DMS79 treated with DMSO at 0.1 percent for 48 hours (cell line): ENCODE data around the gene CAPZB.

Experiments used
- DNase-seq: peaks from one replicate; lab custom pipeline; 2025; lab: John Stamatoyannopoulos, UW

The CAPZB gene

DNA sequence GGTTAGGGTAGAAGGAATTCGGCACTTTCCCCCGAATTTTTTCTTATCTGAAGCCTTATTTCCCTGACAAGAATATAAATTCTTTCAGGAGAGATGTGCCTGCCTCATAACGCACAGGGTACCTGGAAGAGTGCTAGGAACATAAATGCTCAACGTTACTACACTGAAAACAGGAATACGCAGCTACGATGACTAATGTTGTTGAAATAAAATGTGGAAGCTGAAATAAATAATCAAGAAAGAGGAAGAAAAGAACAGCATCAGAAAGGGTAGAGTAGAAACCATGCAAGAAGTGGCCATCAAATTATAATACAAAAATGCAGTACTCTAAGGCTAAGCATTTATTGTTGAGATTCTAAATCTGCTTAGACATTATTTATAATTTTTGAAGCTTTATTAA lies 139.3 kb downstream of the CAPZB start:
- no peak for DNase-seq

DNA sequence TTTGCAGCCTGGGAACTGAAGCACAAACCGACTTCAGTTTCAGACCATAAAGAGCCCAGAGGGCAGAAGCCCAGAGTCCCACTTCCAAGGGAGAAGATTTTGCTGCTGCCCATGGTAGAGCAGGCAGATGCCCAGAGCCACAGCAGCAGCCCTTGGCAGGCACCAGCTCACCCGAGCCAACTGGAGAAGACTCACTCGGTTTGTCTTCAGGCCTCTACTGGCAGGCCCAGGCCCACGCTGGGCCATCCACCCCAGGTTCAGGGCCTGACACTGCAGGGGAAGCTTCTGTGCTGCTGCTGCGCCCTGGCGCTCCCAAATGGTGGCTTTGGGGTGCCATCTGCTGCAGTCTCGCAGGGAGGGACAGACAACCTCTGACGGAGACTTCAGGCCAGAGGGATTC lies 139.9 kb downstream of the CAPZB start:
- DNase-seq, result no peak

DNA sequence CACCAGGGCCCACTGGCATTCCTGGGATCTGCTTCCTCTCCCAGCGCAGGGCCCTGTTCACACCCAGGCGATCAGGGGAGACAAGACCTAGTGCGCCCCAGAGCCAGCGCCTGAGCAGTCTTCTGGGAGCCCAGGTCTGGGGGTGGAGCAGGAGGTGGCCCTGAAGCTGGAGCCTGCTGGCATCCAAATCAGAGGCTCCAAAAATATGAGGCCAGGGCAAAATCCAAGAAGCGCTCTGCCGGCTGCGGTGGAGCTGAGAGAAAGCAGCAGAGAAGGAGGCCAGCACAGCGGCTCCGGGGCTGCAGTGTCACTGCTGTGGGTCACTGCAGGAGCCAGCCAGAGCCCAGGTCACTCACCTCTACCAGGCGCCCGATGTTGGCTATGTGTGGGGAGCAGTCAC lies 140.5 kb downstream of the CAPZB start:
- DNase-seq, result no peak

DNA sequence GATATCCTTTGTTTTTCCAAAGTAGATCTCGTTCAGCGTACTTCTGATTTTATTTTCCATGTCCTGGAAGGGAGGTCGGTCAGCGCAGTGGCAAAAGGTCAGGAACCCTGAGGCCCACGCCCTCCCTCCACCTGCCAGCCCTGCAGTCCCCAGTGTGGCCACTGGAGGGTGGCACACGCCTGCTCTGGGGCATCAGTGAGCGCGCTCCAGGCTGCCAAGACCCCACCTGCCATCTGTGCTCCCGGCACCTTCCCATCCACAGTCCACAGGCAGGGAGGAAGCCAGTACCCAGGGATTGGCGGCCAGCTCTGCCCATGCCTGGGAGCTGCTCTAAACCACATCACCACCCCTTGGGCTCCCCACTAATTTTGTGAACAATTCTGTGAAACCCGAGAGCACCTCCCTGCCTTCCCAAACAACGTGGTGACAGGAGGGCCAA lies 140.9 kb downstream of the CAPZB start:
- peak; percentile 36 for DNase-seq

DNA sequence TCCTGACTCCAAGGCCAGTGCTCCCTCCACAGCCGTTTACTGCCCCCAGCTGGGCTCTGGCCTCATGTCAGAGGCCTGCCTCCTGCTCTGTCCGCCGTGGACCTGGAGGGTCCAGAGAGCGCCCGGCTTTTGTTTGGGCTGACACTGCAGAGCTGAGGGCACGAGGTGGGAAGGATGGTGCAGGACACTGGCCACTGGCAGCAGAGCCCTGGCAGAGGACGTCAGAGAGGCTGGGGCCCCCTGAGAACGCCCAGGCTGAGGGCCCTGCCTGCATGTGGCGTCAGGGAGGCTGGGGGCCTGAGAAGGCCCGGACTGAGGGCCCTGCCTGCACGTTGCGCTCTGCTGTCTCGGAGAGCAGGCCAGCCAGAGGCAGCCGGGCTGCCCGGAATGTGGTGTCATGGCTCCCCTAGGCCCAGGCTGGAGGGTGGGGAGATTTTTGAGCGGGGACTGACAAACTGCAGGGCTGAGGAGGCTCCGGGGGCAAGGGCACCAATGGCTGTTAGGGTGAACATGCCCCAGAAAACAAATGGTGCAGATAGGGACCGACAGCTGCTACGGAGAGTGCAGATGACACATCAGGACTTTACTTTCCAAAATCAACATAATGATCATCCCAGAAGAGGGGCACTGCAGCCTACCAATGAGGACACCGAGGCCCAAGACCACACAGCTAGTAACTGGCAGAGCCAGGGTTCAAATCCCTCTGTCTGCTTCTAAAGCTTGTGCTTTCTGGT lies 141.6 kb downstream of the CAPZB start:
- DNase-seq, result no peak

DNA sequence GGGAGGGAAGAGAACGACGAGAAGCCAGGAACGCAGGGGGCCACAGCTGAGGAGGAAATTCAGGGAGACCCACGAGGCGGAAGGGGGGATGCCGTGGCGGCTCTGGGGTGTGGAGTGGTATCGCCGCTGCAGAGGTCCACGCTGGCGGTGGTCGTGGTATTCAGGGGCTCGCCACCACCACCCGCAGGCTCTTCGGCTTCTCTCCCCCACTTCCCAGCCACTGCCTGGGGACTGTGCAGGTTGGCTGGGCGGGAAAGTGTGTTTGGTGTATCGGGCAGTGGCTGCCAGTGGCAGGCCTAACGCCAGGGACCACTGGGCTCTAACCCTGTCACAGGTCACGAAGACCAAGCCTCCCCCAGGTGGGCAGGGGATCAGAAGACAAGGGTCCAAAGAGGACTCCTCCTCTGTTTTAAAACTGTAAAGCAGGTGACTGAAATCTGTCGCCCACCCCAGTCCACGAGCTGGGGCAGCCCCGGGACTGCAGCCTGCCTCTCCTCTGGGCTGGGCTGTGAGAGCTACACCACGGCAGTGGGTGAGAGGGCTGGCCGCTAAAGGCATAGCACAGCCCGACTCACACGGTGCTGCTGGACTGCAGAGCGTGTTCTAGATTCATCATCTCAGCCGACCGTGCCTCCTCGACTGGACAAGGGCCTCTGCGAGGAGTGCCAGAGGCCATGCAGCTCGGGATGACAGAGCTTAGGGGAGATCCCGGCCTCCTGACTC lies 142.3 kb downstream of the CAPZB start:
- no peak for DNase-seq

DNA sequence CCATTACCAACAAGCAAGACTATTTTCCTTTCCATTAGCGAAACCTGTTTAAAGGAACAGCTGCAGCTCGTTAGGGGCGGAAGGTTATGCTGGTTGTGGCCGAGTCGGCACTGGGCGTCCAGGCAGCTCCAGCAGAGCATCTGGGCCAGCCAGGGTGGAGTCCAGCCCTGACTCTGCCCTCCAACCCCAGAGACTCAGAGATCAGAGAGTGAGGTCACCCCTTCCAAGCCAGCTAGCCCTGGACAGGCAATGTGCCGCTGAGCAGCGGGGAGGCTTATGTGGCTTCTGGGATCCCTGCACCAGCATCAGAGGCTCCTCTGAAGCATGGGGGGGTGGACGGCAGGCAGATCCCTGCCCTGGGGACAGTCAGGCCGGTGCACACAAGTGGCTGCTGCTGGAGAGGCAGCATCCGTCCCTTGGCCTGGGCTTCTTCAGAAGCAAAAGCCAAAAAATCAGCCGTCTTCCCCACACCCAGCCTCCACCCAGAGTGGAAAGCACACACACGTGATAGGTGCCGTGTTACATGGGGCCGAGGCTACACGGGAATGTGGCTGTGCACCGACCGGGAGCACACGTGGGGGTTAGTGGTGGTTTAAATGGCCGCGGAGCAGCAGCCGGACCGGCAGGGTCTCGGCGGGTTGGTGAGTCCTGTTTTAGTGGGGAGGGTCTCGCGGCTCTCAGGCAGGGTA lies 143.1 kb downstream of the CAPZB start:
- DNase-seq, result no peak

DNA sequence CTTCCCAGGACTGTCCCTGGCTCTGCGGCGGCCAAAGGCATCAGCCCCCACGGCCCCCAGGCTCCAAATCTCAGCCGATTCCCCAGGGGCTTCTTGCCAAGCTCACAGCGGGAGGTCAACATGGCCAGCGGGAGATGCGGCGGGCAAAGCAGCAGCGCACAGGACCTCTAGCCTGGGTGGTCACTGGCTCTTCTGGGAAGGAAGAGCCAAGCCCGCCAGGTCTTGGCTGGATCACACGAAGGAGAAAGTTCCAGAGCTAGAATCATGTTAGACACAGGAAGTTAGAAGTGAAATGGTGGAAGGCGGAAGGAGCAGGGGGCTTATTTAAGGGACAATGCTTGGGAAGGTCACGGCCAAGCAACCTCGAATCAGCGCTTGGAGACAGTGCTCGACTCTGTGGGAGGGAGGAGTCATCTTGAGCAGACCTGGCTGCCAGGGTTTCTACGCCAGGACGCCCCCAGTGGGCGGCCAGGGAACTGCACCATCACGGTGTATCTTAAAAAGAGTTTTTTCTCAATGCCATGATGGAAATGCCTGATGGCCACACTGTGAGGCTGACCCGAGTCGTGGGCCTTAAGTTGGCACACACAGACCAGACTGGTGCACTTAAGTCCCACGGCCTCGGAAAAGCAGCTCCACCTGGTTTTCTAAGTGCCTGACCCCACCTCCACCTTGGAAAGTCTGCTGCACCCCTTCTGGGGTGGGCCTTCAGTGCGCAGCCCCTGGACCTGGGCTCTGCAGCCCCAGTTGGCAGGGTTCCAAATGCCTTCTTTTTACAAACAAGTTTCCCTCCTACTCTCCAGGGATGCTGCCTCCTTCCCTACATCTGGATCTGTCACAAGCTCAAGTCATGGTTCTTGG lies 143.9 kb downstream of the CAPZB start:
- DNase-seq, result no peak

DNA sequence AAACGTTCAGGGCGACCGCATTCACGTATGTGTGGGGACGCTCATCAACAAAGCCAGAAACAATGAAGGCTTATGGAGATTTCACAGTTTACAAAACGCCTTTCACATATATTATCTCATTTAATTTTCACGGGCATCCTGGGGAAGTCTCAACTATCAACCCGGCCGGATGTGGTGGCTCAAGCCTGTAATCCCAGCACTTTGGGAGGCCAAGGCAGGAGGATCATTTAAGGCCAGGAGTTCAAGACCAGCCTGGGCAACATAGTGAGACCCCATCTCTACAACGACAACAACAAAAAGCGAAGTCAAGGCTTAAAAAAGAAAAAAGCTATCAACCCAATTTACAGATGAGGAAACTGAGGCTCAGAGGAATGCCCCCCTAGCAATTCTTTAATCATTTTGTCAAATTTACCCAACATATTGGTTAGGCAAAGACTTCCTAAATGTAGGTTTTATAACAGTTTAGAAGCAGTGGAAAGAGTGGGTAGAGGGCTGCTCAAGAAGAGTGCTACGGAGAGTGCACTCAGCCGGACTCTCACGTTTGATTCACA lies 144.9 kb downstream of the CAPZB start:
- DNase-seq, result no peak

DNA sequence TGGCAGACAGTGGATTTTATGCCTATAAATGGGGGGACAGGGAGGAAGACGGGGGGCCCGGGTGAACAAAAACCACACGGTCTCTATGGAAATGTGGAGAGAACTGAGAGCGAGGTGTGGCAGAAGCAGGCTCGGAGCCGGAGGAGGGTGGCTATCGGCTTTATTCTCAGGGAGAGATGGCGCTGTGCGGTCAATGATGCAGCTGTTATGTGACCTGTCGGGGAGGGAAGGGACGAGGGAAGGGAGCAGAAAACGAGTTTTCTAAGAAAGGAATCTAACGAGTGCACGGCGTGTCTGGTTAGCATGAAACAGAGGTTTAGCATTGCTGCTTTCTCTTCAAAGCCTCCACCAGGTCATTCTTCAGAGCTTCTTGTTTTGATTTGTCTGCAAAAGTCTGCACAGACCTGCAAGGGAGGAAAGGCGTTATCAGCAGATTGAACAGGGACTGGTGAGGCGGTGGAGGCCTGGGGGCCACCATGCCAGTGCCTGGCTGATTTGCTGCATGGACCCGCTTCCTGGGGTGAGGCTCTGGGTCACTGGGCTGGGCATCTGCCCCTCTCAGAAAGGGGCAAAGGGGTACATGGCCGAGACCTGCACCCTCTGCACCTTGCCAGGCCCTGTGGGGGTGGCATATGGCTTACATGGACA lies 146.0 kb downstream of the CAPZB start:
- DNase-seq, result no peak

DNA sequence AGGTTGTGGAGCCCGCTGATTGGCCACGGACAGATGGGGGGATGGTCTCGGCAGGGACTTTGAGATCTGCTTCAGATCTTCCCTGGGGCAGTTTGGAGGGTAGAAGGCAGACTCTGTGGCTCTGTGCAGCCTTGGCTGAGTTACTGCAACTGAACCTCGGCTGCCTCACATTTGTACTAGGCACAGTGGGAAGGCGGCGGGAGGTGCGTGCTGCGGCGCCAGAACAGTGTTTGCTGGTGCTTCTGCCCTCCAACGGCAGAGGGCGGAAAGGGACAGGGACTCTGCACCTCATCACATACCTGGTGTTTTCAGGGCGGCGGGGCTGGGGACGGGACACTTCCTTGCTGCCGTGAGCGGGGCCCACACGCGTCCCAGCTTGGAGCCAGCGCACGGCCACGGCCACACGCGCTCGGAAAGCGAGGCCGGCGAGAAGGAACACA lies 147.0 kb downstream of the CAPZB start:
- DNase-seq, result no peak

DNA sequence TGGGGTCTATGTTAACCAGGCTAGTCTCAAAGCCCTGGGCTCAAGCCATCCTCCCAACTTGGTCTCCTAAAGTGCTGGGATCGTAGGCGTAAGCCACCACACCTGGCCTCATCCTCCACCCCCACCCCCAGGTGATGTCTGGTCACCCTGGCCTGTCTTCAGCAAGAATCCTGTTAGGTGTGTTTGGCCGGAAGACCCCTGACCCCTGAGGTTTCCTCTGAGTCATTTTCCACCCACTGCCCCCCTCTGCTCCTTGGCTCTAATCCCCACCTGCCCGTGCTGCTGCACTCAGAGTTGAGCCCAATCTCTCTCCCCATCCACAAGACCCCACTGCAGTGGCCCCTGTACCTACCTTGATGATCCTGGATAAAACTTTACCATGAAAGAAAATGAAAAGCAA lies 148.1 kb downstream of the CAPZB start:
- DNase-seq, result no peak

DNA sequence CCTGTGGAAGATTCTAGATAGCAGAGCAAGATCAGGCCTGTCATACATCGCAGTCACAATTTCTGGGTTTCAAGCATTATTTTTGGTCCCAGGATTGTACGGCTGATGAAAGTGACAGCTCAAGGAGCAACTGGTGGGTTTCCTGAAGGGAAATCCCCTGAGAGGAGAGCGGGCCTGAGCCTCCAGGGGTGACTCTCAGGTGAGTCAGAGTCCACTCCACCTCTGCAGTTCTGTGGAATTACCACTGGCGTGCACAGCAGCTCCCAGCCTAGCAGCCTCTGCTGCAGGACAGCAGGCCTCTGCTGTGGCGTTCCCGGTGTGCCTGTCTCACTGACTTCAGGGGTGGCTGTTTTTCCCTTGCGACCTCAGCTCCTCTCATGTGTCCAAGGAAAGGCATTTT lies 148.8 kb downstream of the CAPZB start:
- DNase-seq, result no peak

DNA sequence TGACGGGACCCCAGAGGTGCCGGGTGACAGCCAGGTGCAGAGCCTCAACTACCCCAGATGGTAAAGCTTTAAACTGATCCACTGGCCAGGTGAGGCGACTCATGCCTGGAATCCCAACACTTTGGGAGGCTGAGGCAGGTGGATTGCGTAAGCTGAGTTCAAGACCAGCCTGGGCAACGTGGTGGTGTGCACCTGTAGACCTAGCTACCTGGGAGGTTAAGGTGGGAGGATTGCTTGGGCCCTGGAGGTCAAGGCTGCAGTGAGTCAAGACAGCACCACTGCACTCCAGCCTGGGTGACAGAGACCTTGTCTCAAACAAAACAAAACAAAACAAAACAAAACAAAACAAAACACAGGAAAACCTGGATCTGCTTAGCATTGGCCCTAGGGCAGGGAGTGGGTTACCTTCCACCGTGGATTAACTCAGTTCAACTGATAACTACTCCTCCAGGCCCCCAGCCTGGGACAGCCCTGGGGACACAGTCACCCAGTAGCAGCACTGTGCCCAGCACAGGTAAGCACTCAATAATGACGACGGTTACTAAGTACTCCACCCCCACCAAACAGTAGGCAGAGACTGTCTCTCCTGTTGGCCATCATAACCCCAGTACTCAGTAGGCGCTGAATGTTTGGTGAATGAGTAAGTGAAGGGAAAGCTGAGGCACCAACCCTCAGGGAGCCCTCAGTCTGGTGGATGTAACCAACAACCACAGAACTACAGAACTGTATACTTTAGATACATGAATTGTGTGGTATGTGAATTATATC lies 151.6 kb downstream of the CAPZB start:
- DNase-seq, result no peak

DNA sequence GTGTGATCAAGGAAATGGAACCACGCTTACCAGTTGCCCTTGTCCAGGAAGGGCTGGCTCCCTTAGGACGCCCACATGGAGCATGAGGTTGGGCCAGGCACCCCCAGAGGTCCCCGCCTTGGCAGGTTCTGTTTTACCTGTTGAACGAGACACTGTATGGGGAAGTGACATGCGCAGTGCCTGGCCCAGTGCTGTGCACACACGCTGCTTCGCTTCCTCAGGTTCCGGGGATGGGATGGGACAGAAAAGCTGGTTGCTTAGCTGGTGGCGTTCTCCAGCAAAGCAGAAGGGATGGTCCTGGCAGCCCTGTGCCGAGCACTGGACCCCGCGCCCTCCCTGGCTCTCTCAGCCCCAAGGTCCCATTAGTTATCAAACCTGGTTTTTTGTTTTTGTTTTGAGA lies 152.5 kb downstream of the CAPZB start:
- no peak for DNase-seq

DNA sequence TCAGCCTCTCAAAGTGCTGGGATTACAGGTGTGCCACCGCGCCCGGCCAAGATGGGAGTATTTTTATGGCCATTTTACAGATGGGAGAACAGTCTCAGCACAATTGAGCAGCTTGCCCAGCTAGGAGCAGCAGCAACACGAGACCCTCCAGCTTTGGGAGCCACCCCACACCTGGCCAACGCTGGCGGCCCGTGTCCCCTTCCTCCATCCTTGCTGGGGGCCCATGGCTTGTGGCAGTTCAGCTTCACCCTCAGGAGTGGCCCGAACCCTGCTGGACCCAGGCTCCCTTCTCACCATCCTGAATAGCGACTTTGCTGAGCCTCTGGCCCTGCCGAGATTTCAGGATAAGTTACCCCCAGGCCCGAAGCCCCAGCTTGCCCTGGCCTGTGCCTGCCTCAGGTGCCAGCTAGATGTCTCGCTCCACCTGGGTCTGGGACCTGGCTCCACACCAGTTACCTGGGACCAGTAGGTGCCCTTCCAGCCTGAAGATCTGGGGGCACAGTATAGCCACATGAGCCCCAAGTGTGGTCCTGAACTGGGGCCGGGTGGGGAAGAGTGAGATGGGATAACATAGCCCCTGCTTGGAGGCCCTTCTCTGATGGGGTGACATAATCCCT lies 154.0 kb downstream of the CAPZB start:
- no peak for DNase-seq

DNA sequence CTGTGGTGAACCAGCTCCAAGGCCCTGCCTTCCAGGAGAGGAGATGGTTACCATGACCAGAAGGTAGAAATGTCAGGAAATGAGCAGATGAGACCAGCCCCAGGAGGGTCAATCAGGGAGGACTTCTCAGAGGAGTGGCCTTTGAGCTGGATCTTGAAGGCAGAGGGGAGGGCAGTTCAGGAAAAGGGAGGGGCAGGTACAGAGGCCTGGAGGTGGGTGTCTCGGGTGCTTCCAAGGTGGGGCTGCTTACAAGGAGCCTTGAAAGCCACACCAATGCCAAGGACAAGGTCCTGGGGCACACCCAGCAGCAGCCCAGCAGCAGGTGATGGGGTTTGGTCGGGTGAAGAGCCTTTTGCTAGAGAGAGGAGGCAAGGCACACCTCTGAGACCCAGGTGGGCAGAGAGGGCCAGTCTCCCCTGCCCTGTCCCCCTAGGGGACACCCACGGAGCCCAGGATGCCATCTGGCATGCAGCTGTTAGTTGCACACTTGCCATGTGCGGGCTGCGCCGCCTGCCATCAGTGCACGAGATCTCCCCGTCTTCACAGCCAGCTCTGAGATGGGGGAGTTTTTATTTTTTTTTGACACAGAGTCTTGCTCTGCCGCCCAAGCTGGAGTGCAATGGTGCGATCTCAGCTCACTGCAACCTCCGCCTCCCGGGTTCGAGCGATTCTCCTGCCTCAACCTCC lies 154.7 kb downstream of the CAPZB start:
- no peak for DNase-seq

DNA sequence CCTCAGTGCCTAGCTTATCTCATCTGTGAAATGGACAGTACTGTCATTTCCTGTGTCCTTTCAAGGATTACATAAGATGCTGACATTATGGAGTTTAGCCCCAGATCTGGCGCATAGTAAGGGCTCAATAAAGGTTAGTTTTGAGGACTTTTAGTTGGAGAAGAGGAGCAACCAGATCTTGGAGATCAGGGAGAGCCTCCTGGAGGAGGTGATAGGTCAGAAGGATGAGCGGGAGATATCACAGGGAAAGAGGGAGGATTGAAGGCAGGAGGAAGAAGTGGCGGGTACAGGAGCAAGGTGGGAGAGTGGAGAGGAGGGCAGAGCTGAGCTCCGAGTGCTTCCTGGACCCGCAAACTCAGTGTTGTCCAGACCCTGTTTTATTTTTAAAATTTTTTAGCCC lies 155.7 kb downstream of the CAPZB start:
- DNase-seq, result no peak

DNA sequence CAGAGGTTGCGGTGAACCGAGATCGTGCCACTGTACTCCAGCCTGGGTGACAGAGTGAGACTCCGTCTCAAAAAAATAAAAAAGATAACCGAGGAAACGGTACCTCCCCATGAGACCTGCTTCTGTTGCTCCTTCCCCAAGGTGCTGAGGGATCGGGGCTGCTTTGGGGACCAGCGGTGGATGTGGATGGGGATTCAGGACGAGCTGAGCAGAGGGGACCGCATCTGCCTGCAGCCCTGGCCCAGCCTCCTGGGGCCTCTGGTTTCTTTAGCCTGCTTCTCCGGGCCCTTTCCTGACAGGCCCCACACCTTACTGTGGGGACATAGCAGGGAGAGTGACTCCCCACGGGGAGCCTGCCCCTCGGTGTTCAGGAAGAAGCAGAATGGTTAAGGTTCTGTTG lies 156.2 kb downstream of the CAPZB start:
- no peak for DNase-seq

DNA sequence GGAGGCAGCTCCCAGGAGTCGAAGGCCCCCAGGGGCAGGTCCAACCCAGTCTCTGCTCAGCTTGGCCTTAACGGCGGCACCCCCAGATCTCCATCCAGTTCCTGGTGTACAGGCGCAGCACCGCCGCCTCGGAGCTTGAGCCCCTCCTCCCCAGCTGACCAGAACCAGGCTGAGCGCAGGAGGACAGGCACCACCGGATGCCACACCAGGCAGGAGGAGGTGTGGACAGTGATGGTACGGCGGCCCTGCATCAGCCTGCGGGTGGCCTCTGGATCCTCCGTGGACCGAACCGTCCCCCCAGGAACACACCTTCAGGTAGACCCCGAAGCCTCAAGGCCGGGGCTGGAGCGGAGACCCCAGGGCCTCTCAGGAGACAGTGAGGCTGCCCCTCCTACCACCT lies 156.9 kb downstream of the CAPZB start:
- no peak for DNase-seq
